ENCODE results near the gene WWOX.

Gene WWOX

DNA sequence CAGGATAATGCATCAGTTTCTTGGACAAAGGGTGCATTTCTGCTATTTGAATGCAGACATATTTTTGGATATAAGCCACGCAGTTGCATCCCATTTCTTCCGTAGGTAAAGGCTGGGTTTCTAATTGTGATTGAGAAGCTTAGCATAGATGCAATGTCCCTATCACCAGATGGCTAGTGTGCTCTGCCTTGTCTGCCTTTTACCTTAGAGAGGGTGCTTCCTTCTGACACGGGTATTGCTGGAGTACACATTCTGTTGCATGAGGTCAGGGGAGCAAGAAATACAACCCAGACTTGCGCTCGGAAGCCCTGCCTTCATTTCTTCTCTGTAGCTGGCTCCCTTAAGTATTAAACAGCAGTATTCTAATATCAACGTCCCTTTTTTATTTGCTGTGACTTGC, 337.4 kb downstream of the WWOX start:
- DNase-seq (ENCODE audit: low read depth in 3 of 3) = no peak

DNA sequence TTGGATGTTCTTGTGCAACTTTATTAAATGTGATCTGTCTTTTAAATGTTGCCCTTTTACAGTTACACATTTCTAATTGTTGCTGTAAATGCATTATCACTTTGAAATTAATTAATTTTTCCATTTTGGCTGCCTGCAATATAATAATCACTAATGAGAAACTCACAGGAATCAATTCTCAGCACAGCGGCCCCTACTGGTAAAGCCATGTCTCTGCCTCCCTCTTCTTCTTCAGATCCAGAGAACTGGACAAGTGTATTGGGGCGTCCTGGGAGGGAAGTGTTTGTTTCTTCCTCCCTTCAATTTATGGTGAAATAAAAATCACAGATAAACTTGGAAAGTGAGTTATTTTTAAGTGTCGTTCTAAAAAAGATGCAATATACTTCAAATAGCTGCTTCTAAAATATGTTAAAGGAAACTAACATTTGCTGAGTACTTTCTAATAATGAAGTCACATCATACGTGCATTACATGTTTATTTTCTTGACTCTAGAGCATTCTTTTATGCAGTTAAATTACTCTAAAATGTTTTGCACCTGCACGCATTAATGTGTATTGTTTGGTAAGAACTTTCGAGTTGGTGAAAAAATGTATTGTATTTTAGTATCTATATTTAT, 338.0 kb downstream of the WWOX start:
- DNase-seq (ENCODE audit: low read depth in 3 of 3) = peak in 1 of 3 donors; percentile 37

DNA sequence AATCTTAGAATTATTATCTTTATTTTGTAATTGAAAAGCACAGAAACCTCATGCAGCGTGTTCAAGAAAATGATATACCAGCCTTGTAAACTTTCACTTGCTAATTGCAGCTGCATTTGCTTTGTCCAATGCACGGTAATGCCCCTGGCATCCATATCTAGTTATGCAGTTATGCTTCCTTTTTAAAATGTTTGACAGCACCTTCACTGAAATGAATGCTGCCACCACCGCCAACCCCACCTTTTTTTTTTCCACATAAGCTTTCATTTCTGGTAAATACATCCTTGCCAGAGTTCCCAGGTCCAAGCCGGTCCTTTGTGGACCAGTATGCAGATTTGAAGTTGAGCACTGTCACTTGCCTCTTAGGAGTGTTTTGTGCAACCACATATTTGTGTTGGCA, 338.8 kb downstream of the WWOX start:
- no peak for DNase-seq (ENCODE audit: low read depth in 3 of 3)

DNA sequence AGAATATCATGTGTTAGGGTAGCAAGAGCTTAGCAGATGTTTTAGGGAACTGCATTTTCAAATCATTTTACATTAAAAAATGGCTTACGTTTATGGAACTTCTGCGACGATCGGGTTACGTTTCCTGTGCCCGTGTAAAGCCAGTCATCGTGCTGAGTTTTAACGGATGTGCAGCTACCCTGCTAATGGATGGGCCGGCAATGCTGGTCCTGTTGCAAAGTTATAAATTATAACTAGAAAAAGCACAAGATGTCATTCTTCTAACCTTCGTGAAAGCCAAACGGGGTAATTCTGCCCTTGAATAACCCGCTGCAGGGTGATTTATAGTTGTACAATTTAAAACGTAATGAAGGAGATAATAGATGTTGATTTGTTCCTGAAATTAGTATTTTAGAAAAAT, 339.2 kb downstream of the WWOX start:
- no peak for DNase-seq (ENCODE audit: low read depth in 3 of 3)

DNA sequence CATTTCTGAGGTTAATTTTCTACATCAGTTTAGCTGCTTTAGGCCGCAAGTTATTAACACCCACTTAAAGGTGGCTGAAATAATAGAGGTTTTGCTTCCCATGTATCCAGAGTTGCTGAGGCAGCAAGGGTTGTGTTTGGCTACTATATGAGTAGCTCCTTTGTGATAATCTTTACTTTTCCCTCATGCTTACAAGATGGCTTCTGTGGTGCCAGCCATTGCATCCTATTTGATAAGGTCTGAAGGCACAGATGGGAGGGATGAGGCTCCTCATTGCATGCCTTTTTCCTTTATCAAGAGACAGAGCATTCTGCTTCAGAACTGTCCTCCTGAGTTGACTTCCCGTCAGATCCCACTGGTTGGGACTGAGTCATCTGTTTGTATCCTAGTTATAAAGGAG, 340.2 kb downstream of the WWOX start:
- DNase-seq (ENCODE audit: low read depth in 3 of 3) = no peak

DNA sequence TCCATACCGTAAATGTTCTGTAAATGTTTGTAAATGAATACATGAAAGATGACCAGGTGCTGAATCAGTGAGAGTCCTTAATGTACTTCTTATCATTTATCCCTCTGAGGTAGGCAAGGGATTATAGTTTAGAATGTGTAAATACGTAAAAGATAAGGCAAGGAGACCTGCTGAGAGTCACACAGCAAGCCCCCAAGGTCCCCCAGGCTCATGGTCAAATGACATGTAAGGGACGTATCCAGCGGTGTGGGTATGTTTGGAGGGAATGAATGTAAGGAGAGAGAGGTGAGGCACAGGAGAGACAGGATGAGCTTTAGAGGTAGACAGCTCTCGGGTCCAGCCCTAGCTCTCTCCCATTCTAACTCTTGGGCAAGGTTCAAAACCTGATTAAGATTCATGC, 341.8 kb downstream of the WWOX start:
- no peak for DNase-seq (ENCODE audit: low read depth in 3 of 3)

DNA sequence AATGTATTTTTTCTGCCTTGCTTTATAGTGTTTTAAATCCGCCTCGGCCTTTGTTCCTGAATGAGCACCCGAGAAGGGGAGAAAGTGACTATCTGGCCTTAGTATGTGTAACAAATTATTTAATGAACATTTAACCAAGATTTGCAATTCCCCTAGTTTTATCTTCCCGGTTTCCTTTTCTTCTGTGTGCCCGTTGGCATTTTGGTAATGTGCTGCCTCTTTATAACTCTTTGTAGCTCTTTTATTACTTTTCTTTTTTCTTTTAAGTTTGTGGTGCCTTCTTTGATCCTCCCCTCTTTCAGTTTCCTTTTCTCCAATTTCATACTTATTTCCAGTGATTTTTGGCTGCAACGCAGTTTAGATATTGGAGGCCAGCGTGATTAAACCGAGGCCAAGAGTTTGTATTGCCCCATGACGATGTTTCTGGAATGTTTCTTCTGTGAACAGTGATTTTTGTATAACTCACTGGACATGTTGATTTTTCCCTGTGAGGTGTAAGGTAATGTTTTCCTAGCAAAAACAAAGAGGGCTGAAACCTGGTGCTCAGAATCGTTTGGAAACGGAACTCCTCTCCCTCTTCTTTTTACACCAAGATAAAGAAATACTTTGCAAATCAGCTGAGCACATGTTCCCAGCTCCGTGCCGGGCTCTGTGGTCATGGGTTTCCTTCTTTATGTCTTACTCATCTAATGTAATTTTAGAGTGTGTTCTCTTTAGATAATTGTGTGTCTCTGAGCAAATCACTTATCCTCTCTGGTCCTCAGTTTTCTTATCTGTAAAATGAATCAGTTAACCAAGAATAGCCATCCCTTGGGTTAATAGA, 344.3 kb downstream of the WWOX start:
- no peak for DNase-seq (ENCODE audit: low read depth in 3 of 3)

DNA sequence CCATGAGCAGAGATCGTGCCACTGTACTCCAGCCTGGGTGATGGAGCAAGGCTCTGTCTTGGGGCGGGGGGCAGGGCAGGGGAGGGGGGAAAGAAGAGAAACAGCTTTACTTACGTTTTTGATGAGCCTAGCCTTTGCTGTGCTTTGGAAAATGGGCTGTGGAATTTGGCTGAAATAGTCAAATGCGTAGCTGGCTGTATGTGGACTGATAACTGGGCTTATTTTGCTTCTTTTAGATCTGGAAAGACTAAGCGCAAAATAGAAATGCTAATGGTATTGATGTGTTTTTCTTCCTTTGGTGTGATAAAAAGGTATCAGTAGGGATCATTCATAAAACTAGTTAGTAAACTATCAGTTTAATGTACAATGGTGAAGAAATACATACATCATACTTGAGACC, 346.4 kb downstream of the WWOX start:
- DNase-seq (ENCODE audit: low read depth in 3 of 3) = no peak

DNA sequence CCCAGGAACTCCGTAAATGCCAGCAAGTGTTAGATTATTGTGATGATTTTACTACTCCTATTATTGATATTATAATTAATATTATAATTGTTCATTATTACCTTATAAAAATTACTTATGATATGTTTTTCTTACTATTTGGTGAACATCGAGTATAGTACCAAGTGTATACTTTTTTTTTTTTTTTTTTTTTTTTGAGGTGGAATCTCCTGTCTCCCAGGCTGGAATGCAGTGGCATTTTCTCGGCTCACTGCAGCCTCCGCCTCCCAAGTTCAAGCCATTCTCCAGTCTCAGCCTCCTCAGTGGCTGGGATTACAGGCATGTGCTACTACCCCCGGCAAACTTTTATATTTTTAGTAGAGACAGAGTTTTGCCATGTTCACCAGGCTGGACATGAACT, 347.0 kb downstream of the WWOX start:
- DNase-seq (ENCODE audit: low read depth in 3 of 3) = no peak

DNA sequence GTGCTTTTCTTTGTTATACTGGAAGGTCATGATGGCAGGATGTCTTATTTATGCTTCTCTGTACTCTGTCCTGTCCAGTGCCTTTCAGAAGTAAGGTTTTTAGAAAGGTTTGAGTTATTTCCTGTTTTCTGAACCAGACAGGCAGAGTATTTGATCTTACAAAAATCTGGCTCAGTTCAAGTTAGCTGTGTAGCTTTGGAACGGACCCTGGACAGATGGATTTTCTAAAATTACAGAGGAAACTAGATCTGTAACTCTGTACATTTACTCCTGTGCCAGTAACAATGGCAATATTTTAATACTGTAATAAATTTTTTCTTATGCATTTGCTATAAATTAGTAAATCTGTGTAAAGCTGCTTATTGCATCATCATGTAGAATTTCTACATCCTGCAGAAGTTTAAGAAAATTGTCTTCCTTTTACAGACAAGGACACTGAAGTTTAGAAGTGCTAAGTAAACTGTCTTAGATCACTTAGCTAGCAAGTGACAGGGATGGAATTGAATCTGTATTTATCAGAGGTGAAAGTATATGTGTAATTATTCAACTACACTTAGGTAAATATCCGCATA, 347.6 kb downstream of the WWOX start:
- DNase-seq (ENCODE audit: low read depth in 3 of 3) = no peak

DNA sequence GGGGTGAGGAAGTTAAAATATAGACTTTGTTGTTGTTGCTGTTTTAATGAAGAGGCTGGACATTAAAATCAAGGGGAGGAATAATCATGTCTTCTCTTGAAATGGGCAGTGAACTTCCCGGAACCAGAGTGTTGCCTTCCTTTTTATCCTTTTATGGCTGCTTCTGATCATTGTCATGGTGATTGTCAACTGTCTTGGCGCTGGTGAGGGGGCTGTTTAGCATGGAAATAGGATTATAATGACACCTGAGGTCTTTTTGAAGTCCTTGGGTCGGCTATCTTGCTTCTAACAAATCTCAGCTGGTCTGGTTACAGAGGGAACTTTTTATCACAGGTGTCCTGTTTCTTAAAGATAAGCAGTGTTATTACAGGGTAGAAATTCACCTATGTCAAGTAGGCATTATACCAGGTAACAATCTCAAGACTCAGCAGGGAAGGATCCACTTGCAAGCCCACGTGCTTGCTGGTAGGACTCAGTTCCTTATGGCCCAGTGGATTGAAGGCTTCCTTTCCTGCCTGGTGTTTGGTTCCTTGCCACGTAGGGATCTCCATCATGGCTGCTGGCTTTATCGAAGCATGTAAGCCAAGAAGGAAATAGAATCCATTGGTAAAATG, 349.3 kb downstream of the WWOX start:
- DNase-seq (ENCODE audit: low read depth in 3 of 3) = no peak

DNA sequence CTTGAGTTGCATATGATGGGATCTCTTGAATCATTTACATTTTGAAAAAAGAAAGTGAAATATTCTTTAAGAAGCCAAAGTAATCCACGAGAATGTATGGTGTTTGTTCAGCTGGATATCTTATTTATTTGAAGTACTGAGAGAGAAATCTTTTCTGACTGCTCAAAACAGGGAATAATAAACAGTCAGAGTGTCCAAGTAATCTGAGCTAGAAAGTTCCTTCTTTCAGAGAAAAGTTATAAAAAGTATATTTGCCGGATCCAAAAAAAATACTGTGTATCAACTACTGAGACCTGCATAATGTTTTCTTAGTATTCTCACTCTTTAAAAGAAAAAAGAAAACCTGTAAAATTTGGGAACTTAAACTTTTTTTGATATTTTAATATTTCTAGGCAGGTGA, 350.8 kb downstream of the WWOX start:
- DNase-seq (ENCODE audit: low read depth in 3 of 3) = no peak

DNA sequence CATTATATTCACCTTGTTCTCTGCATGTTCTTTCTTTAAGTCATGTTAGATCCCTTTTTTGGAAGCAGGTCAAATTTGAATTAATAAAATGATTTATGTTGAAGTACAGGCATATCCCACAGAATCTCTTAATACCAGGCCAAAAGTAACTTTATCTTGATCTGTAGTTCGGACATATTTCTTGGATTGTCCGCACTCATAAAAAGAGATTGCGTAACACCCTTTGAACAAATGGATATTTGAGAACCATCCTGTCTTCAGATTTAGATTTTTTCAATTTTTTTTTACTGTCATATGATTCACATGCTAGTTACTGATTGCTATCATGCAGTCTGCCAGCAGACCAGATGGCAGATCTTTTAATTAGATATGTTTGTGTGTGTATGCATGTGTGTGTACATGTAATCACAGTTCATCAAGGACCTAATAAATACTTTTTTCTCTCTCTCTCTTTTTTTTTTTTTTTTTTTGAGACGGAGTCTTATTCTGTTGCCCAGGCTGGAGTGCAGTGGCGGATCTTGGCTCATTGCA, 352.6 kb downstream of the WWOX start:
- DNase-seq (ENCODE audit: low read depth in 3 of 3) = no peak

DNA sequence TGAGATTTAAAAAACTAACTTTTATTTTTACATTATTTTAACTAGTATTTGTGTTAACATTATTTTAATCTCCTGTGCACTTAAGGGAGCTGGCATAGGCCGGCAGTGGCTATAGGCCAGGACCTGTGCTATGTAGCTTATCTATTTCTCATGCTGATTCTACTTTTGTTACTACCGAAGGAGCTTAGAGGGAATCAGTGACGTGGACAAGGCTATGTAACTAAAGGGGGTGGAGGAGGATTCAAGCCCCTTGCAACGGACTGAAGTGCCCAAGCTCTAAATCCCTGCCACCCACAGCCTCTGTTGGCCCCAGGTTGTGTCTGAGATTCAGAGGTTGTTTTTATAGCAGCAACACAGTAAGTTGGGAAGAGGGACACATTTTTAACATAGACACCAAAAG, 356.4 kb downstream of the WWOX start:
- no peak for DNase-seq (ENCODE audit: low read depth in 3 of 3)

DNA sequence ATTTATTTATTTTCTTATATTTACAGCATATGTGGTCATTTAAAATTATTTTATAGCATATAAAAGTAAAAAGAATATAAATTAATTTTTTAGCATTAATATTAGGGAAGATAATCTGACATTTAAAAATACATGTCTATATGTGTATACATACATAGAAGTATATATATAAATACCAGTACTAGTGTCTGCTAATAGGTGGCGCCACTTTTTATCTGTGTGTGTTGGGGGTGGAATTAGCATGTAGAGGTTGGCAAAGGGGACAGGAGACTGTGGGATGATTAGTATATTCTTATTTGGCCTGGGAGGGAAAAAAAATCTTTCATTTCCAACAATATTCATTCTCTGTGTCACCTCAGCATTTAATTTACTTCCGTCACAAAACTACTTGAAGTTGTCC, 359.1 kb downstream of the WWOX start:
- no peak for DNase-seq (ENCODE audit: low read depth in 3 of 3)

DNA sequence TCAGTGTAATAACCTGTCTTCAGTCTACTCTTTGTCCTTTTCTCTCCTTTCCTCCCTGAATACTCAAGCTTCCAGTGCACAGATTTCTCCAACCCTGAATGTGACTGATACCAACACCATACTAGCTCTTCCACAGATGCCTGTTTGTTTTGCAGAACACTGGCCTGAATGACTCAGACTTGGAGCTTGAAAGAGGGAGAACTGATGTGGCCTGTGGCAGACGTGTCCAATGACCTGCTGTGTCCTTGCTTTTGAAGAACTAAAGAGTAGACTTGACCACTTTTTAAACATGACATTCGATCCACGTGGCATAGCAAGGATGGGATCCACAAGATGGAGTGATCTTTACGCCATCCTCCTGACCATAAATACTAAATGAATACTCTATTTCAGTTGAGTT, 361.0 kb downstream of the WWOX start:
- no peak for DNase-seq (ENCODE audit: low read depth in 3 of 3)

DNA sequence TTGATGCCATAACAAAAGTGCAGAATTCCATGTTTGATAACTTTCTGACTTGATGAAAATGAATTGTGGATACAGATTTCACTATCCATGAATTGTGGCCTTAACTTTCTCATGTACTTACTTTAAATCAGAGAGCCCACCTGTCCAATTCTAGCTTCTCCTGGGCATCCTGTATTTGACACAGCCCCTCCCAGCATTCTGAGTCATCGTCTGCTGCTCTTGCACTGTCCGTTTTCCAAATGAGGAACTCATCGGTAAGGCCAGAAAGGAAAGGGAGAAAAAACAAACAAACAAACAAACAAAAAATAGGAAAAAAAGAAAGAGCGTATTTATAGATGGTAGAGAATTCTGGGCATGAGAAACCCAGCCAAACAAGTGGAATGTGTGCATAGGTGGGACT, 361.6 kb downstream of the WWOX start:
- DNase-seq (ENCODE audit: low read depth in 3 of 3) = no peak

DNA sequence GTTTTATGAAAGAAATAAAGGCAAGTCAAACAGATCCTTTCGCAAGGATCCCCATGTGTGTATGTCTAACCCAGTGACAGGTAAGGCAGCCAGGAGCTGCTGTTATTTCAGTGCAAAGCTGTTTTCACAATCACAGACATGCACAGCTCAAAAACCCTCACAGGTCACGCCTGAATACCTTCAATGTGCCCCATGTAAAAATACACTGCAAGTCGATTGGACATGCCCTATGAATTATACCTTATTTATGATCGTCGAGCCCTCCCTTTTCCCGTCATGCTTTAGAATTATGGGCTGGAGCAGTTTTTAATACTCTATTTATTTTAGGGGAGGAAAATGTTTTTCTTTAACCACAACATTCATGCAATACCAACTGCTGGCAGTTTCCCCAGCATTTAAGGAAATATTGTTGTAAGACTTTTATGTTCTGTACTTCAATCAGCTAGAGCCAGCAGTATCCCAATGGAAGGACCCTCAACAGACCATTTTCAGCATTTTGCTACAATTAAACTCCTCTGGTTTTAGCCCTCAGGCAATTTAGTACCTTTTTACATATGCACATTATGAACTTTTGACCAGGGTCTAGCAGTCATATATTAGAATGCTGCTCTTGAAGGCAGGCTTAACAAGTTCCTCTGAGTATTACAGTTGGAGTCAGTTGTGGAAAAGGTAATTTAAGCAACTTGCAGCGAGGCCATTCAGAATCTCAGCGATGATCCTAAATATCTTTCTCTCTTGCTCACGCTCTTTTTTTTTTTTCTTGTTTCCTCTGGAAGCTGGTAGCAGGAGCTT, 362.2 kb downstream of the WWOX start:
- no peak for DNase-seq (ENCODE audit: low read depth in 3 of 3)

DNA sequence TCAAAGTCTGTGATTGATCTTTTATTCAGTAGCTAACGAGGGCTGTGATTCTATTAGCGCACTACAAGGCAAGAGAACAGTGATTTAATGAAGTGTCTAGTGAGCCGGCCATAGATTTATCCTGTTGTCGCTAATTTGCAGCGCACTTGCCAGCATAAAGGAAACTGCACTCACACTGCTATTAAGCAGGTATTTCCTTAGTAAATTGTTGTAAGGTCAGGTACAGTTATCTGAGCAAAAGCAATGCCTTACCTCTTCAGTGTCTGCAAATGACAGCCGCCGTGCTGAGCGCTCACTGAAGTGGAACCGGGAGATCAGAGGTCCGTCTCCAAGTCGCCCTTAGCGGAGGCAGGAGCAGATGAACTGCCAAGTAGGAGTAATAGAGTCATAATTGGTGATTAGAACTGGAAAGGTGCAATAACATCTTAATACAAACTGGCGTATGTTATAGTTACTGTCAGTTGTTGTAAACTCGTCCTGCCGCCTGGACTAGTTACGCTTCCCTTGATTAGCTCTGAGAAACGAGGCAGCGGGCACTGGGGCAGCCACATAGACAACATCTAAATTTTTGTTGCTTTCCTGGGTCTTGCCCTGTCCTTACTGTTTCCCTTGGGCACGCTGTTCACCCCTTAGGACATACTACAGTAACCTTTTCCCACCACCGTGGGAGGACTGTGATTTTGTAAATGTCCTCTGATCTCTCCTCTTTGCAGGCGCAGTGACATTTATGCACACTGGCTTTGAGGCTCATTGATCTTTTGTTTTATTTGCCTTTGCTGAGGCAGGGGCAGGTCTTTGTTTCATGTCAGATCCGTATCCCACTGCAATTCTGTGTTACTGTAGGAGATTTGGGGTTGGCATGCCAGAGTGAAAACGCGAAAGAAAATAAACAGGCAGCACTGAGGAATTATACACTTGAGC, 363.1 kb downstream of the WWOX start:
- no peak for DNase-seq (ENCODE audit: low read depth in 3 of 3)

DNA sequence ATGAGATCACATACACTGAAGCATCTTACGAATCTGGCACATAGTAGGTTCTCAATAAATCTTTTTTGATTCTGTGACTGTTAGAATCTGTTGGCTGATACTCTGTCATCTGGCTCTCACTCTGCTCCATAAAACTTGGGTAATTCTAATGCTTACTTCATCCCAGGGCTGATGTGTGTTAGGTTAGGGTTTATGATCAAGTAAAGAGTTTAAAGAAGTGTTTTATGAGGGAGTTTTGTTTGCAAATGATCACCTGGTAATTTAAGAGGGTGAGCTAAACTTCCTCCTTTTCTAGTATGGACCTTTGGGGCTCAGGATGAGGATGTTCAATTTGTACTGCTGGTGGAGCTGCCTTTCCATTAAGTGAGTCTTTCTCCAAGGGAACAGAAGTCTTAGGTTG, 364.1 kb downstream of the WWOX start:
- no peak for DNase-seq (ENCODE audit: low read depth in 3 of 3)

DNA sequence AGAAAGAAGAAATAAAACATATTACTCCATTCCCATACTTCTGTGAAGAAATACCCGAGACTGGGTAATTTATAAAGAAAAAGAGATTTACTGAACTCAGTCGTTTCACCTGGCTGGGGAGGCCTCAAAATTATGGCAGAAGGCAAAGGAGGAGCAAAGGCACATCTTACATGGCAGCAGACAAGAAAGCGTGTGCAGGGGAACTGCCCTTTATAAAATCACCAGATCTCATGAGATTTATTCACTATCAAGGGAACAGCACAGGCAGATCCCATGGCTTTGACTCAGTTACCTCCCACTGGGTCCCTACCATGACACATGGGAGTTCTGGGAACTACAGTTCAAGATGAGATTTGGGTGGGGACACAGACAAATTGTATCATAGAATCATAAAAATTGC, 365.4 kb downstream of the WWOX start:
- no peak for DNase-seq (ENCODE audit: low read depth in 3 of 3)

All from stimulated activated CD4-positive, alpha-beta T cell treated with anti-CD3 and anti-CD28 coated beads, TNF-alpha, amount 100 ng/mL, for 48 hours (primary cell).